HL-60 (cell line): ENCODE measurements around the gene CD302.
"Not testable (repeated sequence)": the region's sequence is repeated elsewhere in the genome, so short reads cannot be mapped to it uniquely, and the experiment has no call there.

ENCODE experiments used
- DNase-seq, 2 experiments: peaks; one replicate each; pipeline ENCODE4 v3.0.0-alpha.2; 2010 to 2020; ENCODE audit warnings: low read depth in 1 of 2, low spot score in 1 of 2
- H3K27ac ChIP-seq: fragments of 250-450 bp; sonication (Bioruptor Pico); replicated peaks from 2 replicates; pipeline ENCODE4 v1.5.1; 2020; ENCODE audit warnings: mild to moderate bottlenecking, moderate library complexity
- H3K27me3 ChIP-seq: fragments of 250-450 bp; sonication (Bioruptor Pico); 2 replicates; pipeline ENCODE4 v1.5.1; 2021; ENCODE audit warnings: mild to moderate bottlenecking, moderate library complexity; ENCODE audit not compliant: insufficient read depth, poor library complexity, severe bottlenecking
- H3K4me3 ChIP-seq: replicated peaks from 2 replicates; pipeline ENCODE4 v1.5.1; 2011; ENCODE audit warnings: mild to moderate bottlenecking, control low read depth, low read length; ENCODE audit not compliant: insufficient read depth
- CTCF ChIP-seq: IDR thresholded peaks from one replicate; pipeline ENCODE4 v1.5.1; 2011; ENCODE audit warnings: low read length, control low read depth, inconsistent platforms; ENCODE audit not compliant: insufficient read depth
- GABPA ChIP-seq: IDR thresholded peaks from 2 replicates; pipeline ENCODE4 v1.6.1; 2012; ENCODE audit warnings: low read depth
- POLR2AphosphoS5 ChIP-seq: IDR thresholded peaks from 2 replicates; pipeline ENCODE4 v1.6.1; 2012; ENCODE audit warnings: low read depth
- REST ChIP-seq: IDR thresholded peaks from 2 replicates; pipeline ENCODE4 v1.6.1; 2012; ENCODE audit warnings: low read depth; ENCODE audit not compliant: insufficient replicate concordance
- SPI1 ChIP-seq: IDR thresholded peaks from 2 replicates; pipeline ENCODE4 v1.6.1; 2012; ENCODE audit warnings: low read depth, mild to moderate bottlenecking, borderline replicate concordance

The CD302 gene

GRCh38 chr2:159728629-159729028 lies 69.4 kb downstream of the CD302 start:
- Histone ChIP-seq H3K27ac (peak overlapping the region; percentile 35; the same call in 1 of the 2 replicates), H3K4me3 (no peak overlapping the region), H3K27me3 (no peaks in the 10 kb centered on the region)
- TF ChIP-seq GABPA = no peak
- TF ChIP-seq POLR2AphosphoS5 = no peak
- peak; percentile 71 for TF ChIP-seq SPI1
- no peak for TF ChIP-seq REST
- no peak for TF ChIP-seq CTCF
- DNase-seq = peak in 1 of 2 experiments; percentile 56

- Histone ChIP-seq H3K27ac (no peak overlapping the region), H3K4me3 (no peak overlapping the region), H3K27me3 (no peaks in the 10 kb centered on the region)
- TF ChIP-seq SPI1 = no peak
- TF ChIP-seq REST = no peak
- TF ChIP-seq GABPA = no peak
- no peak for TF ChIP-seq CTCF
- no peak for TF ChIP-seq POLR2AphosphoS5
- DNase-seq = no peak
Measured at GRCh38 chr2:159725713-159726112, 72.3 kb downstream of the CD302 start.

GRCh38 chr2:159724795-159725572 lies 73.0 kb downstream of the CD302 start:
- not testable (repeated sequence) for DNase-seq, H3K4me3 ChIP-seq, H3K27me3 ChIP-seq, H3K27ac ChIP-seq

- H3K4me3 ChIP-seq = no peak overlapping the region
- DNase-seq = no peak
- no peak overlapping the region for H3K27ac ChIP-seq
- TF ChIP-seq SPI1 (no peak), POLR2AphosphoS5 (no peak), CTCF (no peak), GABPA (no peak), REST (no peak)
- no peaks in the 10 kb centered on the region for H3K27me3 ChIP-seq
Measured at GRCh38 chr2:159722580-159722979, 75.4 kb downstream of the CD302 start.
